ENCODE results near the gene OSBPL6.

The OSBPL6 gene

GRCh38 chr2:178277741-178278197, 83.5 kb downstream of the OSBPL6 start:
- DNase-seq: no peak

GRCh38 chr2:178279142-178279541, 84.8 kb downstream of the OSBPL6 start:
- no peak for DNase-seq

GRCh38 chr2:178279636-178280035, 85.3 kb downstream of the OSBPL6 start:
- DNase-seq: no peak

DNA sequence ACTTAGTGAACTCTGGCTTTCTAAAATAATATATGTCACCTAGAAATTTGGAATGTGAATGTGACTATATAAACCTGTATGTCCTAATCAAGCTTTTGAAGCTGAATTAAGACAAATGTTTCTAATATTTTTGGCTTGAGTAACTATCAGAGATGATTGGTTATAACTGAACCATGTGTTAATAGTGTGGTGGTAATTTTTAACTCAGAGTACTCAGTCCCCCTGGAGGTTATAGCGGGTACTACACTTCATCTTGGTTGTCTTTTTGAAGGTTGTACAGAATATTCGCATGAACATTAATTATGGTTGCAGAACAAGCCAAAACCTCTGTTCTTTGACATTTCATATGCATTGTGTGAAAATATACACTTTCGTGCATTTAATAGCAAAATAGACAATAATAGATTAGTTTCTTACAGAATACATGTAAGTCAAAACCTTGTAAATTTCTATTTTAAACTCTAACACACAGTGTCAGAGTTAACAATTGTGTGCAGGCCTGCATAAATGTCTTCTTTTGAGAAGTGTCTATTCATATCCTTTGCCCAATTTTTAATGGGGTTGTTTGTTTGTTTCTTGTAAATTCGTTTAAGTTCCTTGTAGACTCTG, 86.0 kb downstream of the OSBPL6 start:
- peak; percentile 54 for DNase-seq

DNA sequence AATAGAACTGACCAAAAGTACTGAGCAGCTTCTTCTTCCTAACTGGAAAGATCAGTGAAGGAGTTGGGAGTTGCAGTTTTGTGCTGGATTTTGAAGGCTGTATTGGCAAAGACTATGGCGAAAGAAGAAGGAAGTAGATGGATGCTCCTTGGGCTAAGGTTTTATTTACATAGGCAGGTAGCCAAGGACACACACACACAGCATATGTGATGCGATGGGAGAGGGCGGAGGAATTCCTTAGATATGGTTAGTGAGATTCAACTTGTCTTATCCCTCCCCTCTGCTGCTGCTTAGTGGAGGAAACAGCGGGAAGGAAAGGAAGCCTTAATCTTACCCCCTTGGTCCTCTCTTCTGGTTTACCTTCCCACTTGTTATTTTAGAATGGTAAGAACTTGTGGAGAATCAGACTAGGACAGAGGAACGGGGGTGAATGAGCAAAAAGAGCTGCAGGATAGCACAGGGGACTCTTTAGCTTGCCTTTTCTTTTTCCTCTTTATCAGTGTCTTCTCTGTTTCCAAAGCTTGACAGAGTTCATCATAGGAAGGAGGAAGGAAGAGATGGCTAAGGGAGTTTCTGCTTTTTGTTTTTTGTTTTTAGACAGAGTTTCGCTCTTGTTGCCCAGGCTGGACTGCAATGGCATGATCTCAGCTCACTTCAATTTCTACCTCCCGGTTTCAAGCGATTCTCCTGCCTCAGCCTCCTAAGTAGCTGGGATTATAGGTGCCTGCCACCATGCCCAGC, 87.9 kb downstream of the OSBPL6 start:
- no peak for DNase-seq

GRCh38 chr2:178283341-178283918, 89.1 kb downstream of the OSBPL6 start:
- no peak for DNase-seq

- no peak for DNase-seq
Observed at GRCh38 chr2:178284613-178285286, 90.4 kb downstream of the OSBPL6 start.

GRCh38 chr2:178285287-178285615, 90.9 kb downstream of the OSBPL6 start:
- no peak for DNase-seq

GRCh38 chr2:178286636-178287035, 92.3 kb downstream of the OSBPL6 start:
- DNase-seq: no peak

GRCh38 chr2:178287652-178288344, 93.5 kb downstream of the OSBPL6 start:
- no peak for DNase-seq

DNA sequence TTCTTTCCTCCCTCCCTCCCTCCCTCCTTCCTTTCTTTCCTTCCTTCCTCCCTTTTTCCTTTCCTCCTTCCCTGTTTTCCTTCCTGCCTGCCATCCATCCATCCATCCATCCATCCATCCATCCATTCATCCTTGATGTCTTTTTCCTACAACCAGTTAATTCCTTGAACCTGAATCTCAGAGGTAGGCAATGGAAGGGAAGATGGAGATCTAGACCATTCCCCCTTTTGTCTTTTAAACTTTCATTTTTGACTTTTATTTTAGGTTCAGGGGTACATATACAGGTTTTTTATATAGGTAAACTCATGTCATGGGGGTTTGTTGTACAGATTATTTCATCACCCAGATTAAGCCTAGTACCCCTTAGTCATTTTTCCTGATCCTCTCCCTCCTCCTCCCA, 97.4 kb downstream of the OSBPL6 start:
- DNase-seq: no peak

DNA sequence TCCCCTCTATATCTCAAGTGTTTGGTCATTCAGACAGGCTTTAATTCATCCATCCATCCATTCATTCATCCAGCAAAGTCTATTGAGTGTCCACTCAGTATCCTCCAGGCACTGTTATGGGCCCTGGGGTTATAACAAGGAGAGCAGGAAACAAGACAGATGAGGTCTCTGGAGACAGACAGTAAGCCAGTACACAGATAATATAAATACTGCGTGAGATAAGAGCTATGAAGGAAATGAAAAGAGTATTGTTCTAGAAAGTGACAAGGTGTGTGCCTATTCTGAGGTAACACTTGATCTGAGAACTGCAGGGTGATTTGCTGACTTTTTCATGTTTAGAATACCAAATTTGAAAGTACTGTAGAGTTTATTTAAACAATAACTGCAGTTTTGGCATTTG, 98.3 kb downstream of the OSBPL6 start:
- no peak for DNase-seq

- DNase-seq: no peak
Observed at GRCh38 chr2:178295115-178295514, 100.8 kb downstream of the OSBPL6 start.

- no peak for DNase-seq
Observed at GRCh38 chr2:178295906-178296305, 101.6 kb downstream of the OSBPL6 start.

GRCh38 chr2:178296394-178297090, 102.2 kb downstream of the OSBPL6 start:
- DNase-seq: no peak

GRCh38 chr2:178297091-178297411, 102.7 kb downstream of the OSBPL6 start:
- no peak for DNase-seq

- no peak for DNase-seq
Observed at GRCh38 chr2:178298785-178299212, 104.5 kb downstream of the OSBPL6 start.

DNA sequence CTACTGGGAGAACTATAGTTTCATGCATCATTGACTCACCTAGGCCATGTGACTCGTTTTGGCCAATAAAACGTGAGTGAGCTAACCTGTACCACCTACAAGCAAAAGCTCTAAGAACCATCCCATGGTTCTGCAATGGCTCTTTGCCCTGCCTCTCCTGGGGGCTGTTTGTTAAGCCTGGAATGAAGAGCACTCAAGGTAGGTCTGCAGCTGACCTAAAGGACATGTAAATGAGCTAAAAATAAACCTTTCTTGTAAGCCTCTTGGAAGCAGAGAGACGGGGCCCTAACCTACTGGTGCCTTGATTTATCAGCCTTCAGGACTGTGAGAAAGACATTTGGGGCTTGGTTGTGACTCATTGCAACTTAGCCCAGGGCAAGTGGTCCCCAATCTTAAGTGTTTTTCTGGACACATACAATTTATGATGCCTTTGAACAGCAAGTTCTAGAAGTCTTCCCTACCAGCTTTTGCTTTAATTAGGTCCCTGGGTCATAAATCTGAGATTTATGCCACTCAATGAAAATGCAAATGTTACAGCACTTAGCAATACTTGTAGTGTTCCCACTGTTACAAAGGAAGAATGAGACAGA, 107.4 kb downstream of the OSBPL6 start:
- no peak for DNase-seq

GRCh38 chr2:178304333-178304732, 110.0 kb downstream of the OSBPL6 start:
- no peak for DNase-seq

DNA sequence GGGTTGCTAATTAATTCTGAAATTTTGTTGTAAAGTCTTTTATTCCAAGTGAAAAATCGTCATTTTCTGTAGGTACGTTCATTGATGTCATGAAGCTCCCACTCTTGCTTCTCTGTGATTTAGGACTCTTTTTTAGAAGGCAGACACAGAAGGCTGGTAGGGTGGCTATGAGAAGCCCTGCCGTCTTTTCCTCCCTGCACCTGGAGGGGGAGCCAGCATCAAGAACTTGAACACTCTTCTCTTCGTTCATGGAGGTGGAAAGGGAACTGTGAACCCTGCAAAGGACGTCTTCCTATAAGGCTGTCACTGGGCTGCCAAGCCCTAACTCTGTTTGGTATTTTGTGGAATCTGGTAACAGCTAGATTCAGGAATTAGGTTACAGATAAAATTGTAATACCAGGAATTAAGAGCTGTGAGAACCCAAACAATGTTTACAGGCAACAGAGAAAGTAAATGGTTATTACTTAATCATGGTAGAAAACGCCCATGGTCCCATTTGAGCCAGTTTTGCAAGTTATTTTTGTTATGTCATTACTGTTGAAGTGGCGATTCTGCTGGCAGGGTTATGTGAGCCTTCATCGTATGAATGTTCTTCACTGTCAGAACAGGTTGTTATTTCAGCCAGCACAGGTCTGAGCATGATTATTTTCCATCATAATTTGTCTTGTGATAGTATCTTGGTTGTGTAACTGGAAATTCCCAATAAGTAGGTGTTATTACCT, 112.2 kb downstream of the OSBPL6 start:
- DNase-seq: peak; percentile 7

- DNase-seq: no peak
Observed at GRCh38 chr2:178307650-178308049, 113.3 kb downstream of the OSBPL6 start.

DNA sequence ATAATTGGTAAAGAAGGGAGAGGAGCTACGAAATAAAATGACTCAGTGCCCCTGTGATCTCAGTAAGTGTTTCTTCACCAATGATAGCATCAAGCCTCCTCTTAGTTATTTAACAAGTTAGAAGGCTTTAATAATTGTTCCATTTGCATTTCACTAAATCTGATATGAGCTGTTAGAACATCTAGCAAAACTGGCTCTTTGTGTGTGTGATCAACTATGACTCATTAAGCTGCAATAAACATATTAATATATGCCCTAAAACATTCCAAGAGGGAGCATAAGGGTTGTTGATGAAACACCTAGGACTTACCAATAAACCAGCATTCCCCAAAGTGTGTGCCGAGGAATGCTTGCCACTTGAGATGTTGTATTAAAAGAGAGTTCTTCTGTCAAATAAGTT, 115.2 kb downstream of the OSBPL6 start:
- no peak for DNase-seq
